Urothelium cell line (cell line): ENCODE data around the gene MESD.

Source experiments
- DNase-seq: peaks from one replicate; pipeline ENCODE4 v3.0.0; 2011; ENCODE audit warnings: low spot score, mixed read lengths
- FAIRE-seq: peaks from 2 replicates; lab custom pipeline; 2011; peaks lifted over from hg19 to GRCh38; lab: Jason Lieb, UNC

Gene MESD

DNA sequence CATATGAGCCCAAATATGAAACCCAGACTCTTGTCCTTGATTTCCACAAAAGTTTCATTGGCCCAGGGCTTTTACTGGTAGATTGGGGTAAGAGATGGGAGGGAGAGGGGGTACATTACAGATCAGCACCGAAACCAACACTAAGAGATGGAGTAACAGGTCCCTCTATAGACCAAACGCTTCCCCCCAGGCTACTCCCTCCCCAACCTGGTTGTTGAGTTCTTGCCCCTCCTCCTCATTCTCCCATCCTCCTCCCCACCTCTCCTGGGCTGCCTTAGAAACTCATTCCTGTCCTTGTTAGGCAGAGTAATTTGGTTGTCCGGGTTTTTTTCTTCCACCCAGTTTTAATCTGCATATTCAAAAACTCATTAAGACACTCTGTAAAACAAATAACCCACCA lies 74.1 kb downstream of the MESD start:
- FAIRE-seq (no peak), DNase-seq (no peak)

DNA sequence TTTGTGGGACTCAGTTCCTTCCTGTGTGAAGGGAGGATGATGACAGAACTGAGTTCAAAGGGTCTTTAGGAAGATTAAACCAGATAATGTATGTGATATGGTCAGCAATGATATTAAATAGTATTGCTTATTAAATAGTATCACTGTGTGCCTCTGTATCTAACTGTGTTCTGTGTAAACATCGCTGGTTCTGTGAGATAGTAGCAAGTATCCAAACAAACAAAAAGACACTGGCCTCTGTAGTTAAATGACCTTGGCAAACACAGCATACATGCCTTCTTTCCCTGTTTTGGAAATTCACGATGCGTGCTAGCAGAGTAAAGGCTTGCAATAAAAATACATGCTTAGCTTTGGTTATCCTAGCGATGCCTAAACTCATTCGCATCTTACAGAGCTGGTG lies 76.1 kb downstream of the MESD start:
- DNase-seq (no peak), FAIRE-seq (no peak)

DNA sequence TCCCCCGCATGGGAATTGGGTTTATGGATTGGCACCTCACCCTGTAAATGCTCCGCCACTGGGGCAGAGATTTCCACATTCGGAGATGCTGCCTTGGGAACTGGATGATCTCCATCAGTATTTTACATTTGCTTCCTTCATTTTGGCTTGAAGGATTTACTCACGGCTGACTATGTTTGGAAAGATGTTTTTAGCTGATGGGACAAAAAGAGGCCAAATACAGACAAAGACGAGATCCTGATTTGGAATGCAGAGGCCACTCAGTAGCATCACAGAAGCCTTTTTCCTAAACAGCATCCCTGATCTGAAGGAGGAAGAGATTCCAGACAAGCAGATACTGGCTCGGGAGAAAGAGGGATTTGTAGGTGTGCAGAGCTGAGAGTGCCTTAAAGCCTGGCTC lies 76.9 kb downstream of the MESD start:
- FAIRE-seq = peak; percentile 37
- DNase-seq = no peak

DNA sequence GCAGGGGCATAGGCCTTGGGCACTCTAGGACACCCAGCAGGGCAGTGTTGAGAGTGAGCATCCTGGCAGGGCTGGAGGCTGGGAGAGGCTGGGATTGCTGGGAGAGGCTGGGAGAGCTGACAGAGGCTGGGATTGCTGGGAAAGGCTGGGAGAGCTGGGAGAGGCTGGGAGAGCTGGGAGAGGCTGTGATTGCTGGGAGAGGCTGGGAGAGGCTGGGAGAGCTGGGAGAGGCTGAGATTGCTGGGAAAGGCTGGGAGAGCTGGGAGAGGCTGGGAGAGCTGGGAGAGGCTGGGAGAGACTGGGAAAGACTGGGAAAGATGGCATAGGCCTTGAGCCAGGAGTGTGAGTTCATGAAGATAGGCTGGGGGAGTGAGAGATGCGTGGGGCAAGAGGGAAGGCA lies 77.8 kb downstream of the MESD start:
- DNase-seq = no peak
- FAIRE-seq = no peak

DNA sequence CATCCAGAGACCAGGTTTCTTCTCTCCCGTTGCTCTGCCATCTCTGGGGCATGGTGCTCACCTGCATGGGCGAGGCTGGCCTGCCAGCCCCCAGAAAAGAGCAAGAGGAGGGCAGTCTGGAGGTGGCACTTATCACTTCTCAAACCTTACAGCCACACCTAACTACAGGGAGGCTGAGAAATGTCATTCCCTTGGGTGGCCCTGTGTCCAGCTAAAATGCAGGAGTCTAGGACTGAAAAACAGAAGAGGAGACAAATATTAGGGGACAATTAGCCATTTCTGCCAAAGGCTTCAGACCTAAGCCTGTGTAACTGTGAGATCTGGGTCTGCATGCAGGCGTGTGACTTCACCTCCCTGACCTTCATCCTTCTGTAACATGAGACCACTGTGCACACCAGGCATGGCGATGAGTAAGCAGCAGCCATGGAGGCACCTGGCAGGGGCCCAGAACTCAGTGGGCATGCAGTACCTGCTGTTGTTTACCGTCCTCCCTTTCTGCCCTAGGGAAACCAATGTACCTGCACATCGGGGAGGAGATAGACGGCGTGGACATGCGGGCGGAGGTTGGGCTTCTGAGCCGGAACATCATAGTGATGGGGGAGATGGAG lies 83.4 kb downstream of the MESD start:
- DNase-seq (peak; percentile 88), FAIRE-seq (peak; percentile 91)

DNA sequence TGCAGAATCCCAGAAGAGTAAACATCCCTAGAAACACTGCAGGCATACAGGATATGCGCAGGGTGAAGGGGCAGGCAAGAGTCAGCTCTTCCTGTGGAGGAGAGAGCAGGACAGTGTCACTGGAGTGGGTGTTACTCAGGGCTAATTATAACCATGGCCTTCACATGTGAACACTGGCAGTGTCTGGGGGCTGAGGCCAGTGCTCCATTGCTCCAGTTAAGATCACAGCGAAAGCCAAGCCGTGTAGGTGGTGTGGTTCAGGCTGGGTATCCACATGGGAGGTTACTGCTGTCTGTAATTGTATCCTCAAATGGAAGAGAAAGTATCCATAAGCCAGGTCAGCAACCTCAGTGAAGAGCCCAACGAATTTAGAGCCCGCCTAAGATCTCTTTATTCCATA lies 84.6 kb downstream of the MESD start:
- DNase-seq = no peak
- no peak for FAIRE-seq

DNA sequence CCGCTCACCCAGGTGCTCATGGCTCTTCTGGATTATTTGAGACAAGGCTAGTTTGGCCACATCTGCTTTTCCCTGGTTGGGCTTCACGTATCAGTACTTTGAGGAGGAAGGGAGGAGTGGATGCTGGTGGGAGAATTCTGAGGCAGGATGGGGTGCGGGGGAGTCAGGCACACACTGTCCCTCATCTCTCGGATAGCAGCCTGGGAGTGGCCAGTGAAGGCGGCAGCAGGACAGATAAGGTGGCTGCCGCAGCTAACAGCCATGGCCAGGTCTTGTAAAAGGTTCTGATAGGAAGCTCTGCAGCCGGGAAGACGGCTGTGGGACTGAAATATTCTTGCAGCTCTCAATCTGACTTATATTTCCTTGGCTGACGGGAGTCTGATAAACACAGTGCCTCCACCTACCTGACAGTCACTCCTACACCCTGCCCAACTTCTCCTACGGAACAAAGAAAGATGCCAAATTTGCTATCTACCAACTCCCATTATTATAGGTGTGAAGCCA lies 87.3 kb downstream of the MESD start:
- FAIRE-seq (no peak), DNase-seq (no peak)

DNA sequence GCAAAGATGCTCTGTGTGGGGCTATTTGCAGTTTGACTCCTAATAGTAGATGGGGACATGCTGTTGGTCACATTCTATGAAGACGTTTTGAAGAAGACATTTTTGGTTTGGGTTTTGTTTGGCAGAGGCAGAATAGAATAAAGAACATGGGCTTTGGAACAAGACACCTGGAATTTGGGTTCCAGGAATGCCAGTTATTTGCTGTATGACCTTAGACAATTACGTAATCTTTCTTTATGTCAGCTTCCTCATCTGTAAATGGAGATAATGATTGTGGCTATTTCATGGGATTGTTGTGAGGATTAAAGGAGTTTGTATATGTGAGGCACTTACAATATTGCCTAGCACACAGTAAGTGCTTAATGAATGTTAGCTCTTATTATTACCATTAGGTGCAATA lies 91.6 kb downstream of the MESD start:
- FAIRE-seq = no peak

More for the DNA sequence above, 91.6 kb downstream of the MESD start:
- DNase-seq = no peak
